Activated CD4-positive, alpha-beta T cell treated with anti-CD3 and anti-CD28 coated beads for 48 hours (primary cell): Measurements from ENCODE around the gene CREB5.

Experiments
- DNase-seq: peaks from one replicate; pipeline ENCODE4 v3.0.0-alpha.2; 2020

Gene CREB5

DNA sequence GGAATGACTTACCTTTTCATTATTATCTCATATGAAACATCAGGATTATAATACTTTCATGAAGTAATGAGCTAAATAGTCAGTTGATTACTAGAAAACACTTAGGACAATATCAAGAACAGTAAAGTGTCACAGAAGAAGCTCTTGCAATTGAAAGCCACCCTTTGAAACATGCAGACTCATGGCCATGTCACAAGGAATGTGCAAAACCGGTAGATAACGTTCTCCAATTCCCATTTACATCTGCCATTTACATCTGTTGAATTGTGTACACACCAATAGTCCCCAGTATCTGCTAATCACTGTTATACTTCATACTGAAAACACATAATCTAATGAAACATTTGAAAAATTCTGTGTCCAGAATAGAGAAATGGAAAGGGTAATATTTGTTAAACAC is 237.5 kb downstream of the CREB5 start:
- no peak for DNase-seq

DNA sequence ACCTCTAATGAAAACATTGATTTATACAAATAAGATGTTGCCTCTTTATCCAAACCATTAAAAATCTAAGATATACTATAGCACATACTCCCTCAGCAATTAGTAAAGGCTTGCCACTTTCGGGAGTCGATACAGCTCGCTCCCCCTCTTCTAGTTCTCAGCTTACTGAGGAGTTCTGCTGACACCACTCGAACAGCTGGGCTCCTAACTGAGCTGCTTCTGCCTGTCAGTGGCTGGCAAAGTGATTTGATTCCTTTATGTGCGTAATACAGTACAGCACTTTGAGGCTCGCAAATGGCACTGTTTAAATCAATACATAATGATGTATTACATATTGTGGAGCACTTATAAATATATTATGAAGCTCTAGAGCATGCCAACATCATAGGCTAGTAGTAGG is 241.8 kb downstream of the CREB5 start:
- no peak for DNase-seq

DNA sequence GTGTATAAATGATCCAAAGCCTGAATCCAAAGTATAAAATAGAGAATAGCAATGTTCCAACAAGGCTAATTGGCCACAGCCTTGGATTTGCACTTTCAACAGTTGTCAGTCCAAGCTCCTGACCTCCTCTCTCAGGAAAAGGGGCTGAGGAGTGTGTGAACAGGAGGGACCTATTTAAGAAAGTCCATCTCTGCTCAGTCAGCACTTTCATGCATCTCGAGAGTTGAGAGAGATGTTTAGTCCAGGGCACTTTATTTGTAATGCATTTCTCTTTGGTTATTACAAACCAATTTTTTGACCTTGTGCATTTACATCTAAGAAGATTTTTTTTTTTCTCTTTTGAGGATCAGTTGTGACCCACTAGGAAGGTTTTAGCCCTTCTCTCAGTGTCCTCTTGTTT is 244.2 kb downstream of the CREB5 start:
- no peak for DNase-seq

GRCh38 chr7:28658381-28658780 is 246.1 kb downstream of the CREB5 start:
- DNase-seq: no peak

- DNase-seq: no peak
These were observed 247.8 kb downstream of the CREB5 start for GRCh38 chr7:28660132-28660531.

- no peak for DNase-seq
These were observed 249.7 kb downstream of the CREB5 start for GRCh38 chr7:28661826-28662595.

DNA sequence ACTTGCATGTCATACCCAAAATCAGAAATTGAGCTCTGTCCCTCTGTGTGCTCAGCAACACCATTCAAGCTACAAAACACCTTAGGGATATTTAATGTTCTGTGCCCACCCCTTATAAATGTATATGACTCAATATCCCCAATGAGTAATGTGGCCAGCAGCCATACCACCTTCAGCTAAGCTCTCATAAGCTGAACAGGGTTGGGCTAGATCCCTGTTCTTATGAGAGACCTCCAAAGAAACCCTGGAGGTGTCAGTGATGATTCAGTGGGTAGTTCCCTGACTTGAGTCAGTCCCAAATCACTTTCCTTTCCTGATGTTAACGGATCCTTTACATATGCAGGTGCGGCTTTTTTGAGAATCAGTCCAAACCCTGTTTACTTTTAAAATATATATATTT is 253.8 kb downstream of the CREB5 start:
- no peak for DNase-seq

DNA sequence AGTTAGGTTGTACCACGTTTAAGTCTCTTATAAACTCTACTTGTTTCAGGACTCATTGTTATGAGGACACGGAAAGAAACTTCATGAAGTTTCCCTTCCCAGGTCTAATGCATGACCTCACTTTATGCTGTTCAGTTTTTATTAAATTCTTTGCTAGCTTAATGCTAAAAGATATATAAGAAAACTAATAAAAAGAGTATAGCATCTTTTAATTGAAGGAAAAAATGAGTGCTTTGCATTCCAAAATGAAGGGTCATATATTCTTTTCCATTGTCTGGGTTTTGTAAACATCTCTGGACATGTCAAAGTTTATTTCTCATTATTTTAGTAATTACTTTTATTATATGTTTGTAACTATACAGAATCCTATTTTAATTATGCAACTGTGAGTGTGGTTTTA is 255.8 kb downstream of the CREB5 start:
- no peak for DNase-seq

DNA sequence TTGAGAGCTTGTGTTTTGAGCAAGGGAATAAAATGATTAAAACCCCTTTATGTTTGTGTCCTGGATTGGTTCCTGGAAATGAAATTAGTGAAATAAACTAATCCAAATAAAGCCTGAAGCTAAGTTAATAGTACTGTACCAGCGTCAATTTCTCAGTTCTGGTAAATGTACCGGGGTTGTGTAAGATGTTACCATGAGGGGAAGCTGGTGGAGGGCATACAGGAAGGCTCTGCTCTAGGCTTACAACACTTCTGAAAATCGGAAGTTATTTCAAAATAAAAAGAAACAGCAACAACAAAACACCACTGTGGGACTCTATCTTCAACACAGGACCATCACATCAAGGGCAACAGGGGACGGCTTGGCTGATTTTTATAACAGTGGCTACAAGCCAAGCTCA is 257.0 kb downstream of the CREB5 start:
- DNase-seq: no peak

- no peak for DNase-seq
These were observed 259.2 kb downstream of the CREB5 start for GRCh38 chr7:28671526-28671925.

DNA sequence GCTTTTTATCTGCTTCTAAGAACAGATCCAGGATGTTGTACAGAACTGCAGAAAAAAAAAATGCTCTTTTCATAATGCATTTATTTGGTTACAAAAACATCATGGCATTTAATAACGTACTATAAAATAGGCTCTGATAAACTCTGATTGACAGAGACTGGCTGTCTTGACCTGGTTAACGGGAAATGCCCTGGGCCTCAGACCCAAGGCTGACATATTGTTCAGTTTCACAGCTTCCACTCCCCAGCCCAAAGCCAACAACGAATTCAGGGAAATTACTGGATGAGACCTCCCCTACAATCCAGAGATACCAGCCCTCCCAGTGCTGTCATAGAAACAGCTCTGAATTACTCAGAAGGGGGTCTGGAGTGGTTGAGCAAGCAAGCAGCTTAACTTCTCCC is 260.1 kb downstream of the CREB5 start:
- no peak for DNase-seq

DNA sequence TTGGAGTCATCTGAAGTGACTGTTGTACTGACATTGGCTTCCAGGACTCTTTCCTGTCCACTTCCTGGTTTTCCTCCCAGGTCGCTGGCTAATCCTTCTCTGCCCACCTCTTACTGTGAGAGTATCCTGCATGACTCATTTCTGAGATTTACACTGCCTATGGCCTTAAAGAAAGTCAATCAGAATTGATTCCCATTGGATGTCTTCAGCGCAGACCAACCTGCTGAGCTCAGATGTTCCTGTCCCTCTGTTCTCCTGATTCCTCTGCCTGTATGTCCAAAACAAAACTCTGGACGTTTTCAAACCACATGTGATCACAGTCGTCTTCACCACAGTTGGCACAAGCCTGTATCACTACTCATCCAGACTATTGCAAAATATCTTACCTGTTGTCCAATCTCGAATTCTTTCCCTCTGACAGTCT is 262.1 kb downstream of the CREB5 start:
- DNase-seq: no peak

- no peak for DNase-seq
These were observed 263.1 kb downstream of the CREB5 start for GRCh38 chr7:28675429-28675828.

DNA sequence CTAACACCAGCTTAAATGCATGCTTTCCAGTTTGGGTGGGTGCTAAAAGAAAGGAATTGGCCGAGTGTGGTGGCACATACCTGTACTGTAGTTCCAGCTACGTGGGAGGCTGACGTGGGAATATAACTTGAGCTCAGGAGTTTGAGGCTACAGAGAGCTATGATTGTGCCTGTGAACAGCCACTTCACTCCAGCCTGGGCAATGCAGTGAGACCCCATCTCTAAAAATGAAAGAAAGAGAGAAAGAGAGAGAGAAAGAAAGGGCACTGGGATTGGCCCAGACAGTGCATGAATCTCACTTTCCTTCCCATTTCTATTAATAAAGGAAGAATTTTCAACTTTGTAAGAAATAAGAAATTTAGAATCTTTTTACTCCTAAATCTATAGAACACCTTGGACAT is 265.4 kb downstream of the CREB5 start:
- DNase-seq: no peak

GRCh38 chr7:28678431-28678965 is 266.2 kb downstream of the CREB5 start:
- no peak for DNase-seq

DNA sequence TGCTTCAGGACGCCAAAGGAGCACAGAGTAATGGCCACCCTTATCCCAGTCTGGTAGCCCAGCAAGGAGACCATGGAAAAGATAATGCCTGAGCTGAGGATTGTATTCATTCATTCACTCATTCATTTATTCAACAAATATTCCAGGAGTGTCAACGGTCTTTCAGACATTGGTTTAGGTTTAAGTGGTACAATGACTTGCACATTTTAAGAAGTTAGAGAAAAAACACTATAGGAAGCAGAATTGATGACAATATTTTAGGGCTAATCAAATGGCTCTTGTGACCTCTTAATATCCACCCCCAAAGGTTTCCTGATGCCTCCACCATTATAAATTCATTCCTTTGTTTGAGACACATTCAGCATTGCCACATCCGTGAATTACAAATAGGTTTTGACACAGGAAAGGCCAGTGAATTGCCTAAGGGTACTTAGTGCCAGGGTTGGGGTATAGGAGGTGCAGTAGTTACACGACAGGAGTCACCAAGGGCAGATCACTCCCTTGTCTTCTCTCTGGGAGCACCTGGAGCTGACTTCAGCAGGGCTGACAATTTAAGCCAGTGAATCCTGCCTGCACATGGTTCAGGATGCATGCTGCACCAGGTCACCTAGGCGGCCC is 269.5 kb downstream of the CREB5 start:
- no peak for DNase-seq

GRCh38 chr7:28682801-28683200 is 270.5 kb downstream of the CREB5 start:
- DNase-seq: no peak

DNA sequence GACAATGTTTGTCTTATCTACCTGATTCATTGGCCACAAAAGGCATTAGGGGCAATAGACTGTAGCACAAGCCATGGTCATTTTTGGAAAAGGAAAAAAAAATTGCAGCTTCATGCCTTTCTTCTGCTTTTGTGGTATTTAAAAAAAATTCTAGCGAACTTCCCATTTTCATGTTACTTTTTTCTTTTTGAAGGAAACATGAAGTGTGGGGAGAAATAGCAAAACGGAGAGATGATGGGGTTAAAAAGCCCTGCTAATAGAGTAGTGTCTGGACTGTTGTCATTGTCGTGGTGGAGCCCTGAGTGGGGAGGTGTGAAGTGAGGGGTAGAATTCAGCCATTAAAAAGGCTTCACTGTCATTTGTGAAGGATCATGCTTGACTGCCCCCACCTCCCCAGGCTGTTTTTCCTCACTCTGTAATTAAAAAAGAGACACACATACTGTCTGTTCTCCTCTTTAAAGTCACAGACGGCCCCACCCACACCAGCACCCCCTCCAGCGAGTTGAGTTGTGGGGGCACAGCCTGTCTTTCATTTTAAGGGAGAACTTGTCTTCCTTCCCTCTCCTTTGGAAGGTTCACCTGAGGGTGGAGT is 272.4 kb downstream of the CREB5 start:
- no peak for DNase-seq

GRCh38 chr7:28685242-28685643 is 272.9 kb downstream of the CREB5 start:
- DNase-seq: no peak

DNA sequence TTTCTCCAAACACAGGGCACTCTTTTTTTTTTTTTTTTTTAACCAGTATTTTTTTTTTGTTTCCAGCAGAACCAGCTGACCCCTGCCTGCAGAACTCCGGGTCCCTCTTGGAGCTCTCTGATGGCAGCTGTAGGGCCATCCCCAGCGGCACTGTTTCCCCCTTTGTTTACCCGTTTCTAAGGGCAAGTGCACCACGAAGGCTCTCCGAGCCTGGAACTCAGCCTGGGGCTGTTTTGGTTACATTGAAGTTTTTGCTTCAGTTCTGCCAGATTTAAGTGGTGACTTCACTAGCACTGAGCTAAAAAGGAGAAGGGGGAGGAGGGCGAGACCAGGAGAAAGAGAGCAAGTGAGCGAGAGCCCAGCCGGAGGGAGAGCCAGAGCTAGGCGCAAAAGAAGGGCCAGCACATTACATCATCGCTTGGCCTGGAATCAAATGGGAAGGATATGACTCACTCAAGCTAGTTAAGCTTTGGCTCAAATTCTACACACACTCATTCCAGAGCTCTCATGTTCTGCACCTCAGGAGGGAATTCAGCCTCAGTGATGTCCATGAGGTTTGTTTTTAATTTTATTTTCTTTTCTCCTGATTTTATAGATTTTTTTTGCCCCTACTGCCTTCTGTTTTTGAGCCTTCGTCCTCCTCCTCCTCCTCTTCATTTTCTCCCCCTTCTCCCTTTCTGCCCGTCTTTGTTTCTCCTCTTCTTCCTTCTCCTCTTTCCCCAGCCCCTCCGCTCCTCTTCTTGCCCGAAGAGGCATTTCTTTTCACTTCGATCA is 273.5 kb downstream of the CREB5 start:
- peak; percentile 3 for DNase-seq

DNA sequence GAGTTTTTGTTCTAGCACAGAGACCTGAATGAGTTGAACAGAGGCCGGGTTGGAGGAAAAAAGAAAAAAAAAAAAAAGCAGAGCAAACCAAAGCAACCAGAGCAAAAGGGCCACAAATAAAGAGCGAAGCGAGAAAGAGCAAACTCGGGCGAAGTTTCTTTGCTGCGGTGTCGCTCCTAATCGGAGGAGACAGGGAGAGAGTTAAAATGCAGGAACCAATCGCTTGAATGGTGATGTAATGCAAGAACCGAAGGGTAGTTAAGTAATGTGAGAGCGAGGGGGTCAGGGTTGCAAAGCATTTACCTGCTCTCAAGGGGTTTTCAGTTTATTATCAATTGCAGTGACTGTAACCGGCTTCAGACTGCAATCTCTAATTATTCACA is 274.1 kb downstream of the CREB5 start:
- no peak for DNase-seq

- no peak for DNase-seq
These were observed 275.2 kb downstream of the CREB5 start for GRCh38 chr7:28687537-28687936.

DNA sequence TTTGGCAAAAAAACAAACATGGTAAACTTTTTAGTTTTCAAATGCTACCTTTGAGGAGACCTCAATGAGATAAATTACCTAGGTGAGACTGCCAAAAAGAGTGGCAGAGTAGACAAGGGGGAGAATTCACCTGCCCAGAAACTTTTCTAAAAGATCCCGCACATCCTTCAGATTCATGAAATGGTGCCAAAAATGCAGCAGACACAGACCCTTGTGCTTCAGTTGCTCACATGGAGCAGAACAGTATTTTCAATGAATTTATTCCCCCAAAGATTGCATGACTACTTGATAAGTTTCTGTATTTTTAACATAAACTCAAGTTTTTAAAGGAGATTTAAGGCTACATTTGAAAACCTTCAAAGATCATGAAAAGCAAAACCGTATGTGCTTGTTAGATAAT is 275.9 kb downstream of the CREB5 start:
- DNase-seq: no peak
